SK-N-SH treated with all-trans-retinoic acid at 6 μM for 48 hours (cell line): ENCODE measurements around the gene GPR155.
A peak's percentile ranks its signal among the peaks of the same experiment; 100 is the strongest.

Source experiments
- ATAC-seq: fragments of 200-7000 bp; cut with Tn5 transposase; 3 replicates; pipeline ENCODE4 v1.9.1; 2020; ENCODE audit warnings: mild to moderate bottlenecking, moderate library complexity
- ARNTL ChIP-seq: fragments of 450-650 bp; formaldehyde crosslinking; IDR thresholded peaks from 2 replicates; pipeline ENCODE4 v1.5.0; 2020; ENCODE audit warnings: low read depth, mild to moderate bottlenecking, moderate library complexity, borderline replicate concordance
- BACH2 ChIP-seq: fragments of 250-450 bp; sonication (Bioruptor Pico); IDR thresholded peaks from 2 replicates; pipeline ENCODE4 v1.9.0; 2021; ENCODE audit warnings: mild to moderate bottlenecking, borderline replicate concordance
- CSDC2 ChIP-seq: fragments of 250-450 bp; sonication (Bioruptor Pico); IDR thresholded peaks from 2 replicates; pipeline ENCODE4 v1.5.0; 2020; ENCODE audit warnings: mild to moderate bottlenecking, moderate library complexity
- ESRRG ChIP-seq: fragments of 250-450 bp; sonication (Bioruptor Pico); IDR thresholded peaks from 2 replicates; pipeline ENCODE4 v1.6.1; 2021; ENCODE audit warnings: mild to moderate bottlenecking
- GLIS3 ChIP-seq: fragments of 250-450 bp; sonication (Bioruptor Pico); IDR thresholded peaks from 2 replicates; pipeline ENCODE4 v1.5.0; 2020; ENCODE audit warnings: mild to moderate bottlenecking, moderate library complexity
- ISL1 ChIP-seq: fragments of 250-450 bp; sonication (Bioruptor Pico); IDR thresholded peaks from 2 replicates; pipeline ENCODE4 v2.1.2; 2022; ENCODE audit warnings: mild to moderate bottlenecking, moderate library complexity
- OSR1 ChIP-seq: fragments of 250-450 bp; sonication (Bioruptor Pico); IDR thresholded peaks from 2 replicates; pipeline ENCODE4 v1.8.0; 2022; ENCODE audit warnings: moderate library complexity, mild to moderate bottlenecking, inconsistent platforms
- PATZ1 ChIP-seq: fragments of 250-450 bp; sonication (Bioruptor Pico); IDR thresholded peaks from 2 replicates; pipeline ENCODE4 v1.8.0; 2020; ENCODE audit warnings: mild to moderate bottlenecking, moderate library complexity, borderline replicate concordance
- POU6F1 ChIP-seq: fragments of 250-450 bp; sonication (Bioruptor Pico); IDR thresholded peaks from 2 replicates; pipeline ENCODE4 v1.8.0; 2021; ENCODE audit warnings: low read depth, mild to moderate bottlenecking, moderate library complexity, borderline replicate concordance
- RARB ChIP-seq: fragments of 250-450 bp; sonication (Bioruptor Pico); IDR thresholded peaks from 2 replicates; pipeline ENCODE4 v1.8.0; 2021; ENCODE audit warnings: mild to moderate bottlenecking, moderate library complexity
- SNAI2 ChIP-seq: fragments of 250-450 bp; sonication (Bioruptor Pico); IDR thresholded peaks from 2 replicates; pipeline ENCODE4 v1.5.0; 2020; ENCODE audit warnings: mild to moderate bottlenecking, moderate library complexity
- TCF4 ChIP-seq: fragments of 250-450 bp; sonication (Bioruptor Pico); IDR thresholded peaks from 2 replicates; pipeline ENCODE4 v1.8.0; 2021; ENCODE audit warnings: mild to moderate bottlenecking, moderate library complexity, borderline replicate concordance
- TOX ChIP-seq: fragments of 250-450 bp; sonication (Bioruptor Pico); IDR thresholded peaks from 2 replicates; pipeline ENCODE4 v1.8.0; 2021; ENCODE audit warnings: mild to moderate bottlenecking, moderate library complexity, borderline replicate concordance
- ZC3H10 ChIP-seq: fragments of 250-450 bp; sonication (Bioruptor Pico); IDR thresholded peaks from 2 replicates; pipeline ENCODE4 v1.5.1; 2021; ENCODE audit warnings: mild to moderate bottlenecking, moderate library complexity
- ZNF565 ChIP-seq: fragments of 450-650 bp; formaldehyde crosslinking; conservative IDR thresholded peaks from 2 replicates; pipeline ENCODE4 v1.5.0; 2020; ENCODE audit warnings: low read depth, mild to moderate bottlenecking, moderate library complexity
- ZNF70 ChIP-seq: fragments of 450-650 bp; formaldehyde crosslinking; IDR thresholded peaks from 2 replicates; pipeline ENCODE4 v1.5.0; 2020; ENCODE audit warnings: mild to moderate bottlenecking, moderate library complexity
- ZNF8 ChIP-seq: fragments of 450-650 bp; formaldehyde crosslinking; IDR thresholded peaks from 2 replicates; pipeline ENCODE4 v1.5.0; 2020; ENCODE audit warnings: mild to moderate bottlenecking, moderate library complexity
- TF ChIP-seq, protein P1 (sequence below): fragments of 250-450 bp; sonication (Bioruptor Pico); IDR thresholded peaks from 2 replicates; pipeline ENCODE4 v1.5.1; 2020; ENCODE audit warnings: low read depth, mild to moderate bottlenecking, moderate library complexity
- TF ChIP-seq, protein P2 (sequence below): fragments of 250-450 bp; sonication (Bioruptor Pico); IDR thresholded peaks from 2 replicates; pipeline ENCODE4 v1.5.0; 2020; ENCODE audit warnings: mild to moderate bottlenecking, moderate library complexity
- TF ChIP-seq, protein P3 (sequence below): fragments of 250-450 bp; sonication (Bioruptor Pico); IDR thresholded peaks from 2 replicates; pipeline ENCODE4 v1.5.1; 2021; ENCODE audit warnings: mild to moderate bottlenecking, moderate library complexity

GPR155 gene

GRCh38 chr2:174477759-174478158, 9.1 kb downstream of the GPR155 start (continued):
- TF ChIP-seq ARNTL (CRISPR knock-in tag): no peak
- TF ChIP-seq BACH2: no peak
- no peak for TF ChIP-seq RARB (CRISPR knock-in tag)
- TF ChIP-seq OSR1 (CRISPR knock-in tag): no peak
- TF ChIP-seq SNAI2 (CRISPR knock-in tag): no peak
- TF ChIP-seq GLIS3: no peak
- no peak for TF ChIP-seq ZNF70 (CRISPR knock-in tag)
- no peak for TF ChIP-seq TCF4 (CRISPR knock-in tag)

- ATAC-seq: no peak
- no peak for TF ChIP-seq POU6F1 (CRISPR knock-in tag)
- TF ChIP-seq, protein P1, sequence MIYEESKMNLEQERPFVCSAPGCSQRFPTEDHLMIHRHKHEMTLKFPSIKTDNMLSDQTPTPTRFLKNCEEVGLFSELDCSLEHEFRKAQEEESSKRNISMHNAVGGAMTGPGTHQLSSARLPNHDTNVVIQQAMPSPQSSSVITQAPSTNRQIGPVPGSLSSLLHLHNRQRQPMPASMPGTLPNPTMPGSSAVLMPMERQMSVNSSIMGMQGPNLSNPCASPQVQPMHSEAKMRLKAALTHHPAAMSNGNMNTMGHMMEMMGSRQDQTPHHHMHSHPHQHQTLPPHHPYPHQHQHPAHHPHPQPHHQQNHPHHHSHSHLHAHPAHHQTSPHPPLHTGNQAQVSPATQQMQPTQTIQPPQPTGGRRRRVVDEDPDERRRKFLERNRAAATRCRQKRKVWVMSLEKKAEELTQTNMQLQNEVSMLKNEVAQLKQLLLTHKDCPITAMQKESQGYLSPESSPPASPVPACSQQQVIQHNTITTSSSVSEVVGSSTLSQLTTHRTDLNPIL (CRISPR knock-in tag): no peak
- no peak for TF ChIP-seq TOX (CRISPR knock-in tag)
- no peak for TF ChIP-seq ESRRG
- TF ChIP-seq ARNTL (CRISPR knock-in tag): no peak
- no peak for TF ChIP-seq OSR1 (CRISPR knock-in tag)
- no peak for TF ChIP-seq ISL1 (CRISPR knock-in tag)
- no peak for TF ChIP-seq TCF4 (CRISPR knock-in tag)
- TF ChIP-seq BACH2: no peak
- TF ChIP-seq, protein P2, sequence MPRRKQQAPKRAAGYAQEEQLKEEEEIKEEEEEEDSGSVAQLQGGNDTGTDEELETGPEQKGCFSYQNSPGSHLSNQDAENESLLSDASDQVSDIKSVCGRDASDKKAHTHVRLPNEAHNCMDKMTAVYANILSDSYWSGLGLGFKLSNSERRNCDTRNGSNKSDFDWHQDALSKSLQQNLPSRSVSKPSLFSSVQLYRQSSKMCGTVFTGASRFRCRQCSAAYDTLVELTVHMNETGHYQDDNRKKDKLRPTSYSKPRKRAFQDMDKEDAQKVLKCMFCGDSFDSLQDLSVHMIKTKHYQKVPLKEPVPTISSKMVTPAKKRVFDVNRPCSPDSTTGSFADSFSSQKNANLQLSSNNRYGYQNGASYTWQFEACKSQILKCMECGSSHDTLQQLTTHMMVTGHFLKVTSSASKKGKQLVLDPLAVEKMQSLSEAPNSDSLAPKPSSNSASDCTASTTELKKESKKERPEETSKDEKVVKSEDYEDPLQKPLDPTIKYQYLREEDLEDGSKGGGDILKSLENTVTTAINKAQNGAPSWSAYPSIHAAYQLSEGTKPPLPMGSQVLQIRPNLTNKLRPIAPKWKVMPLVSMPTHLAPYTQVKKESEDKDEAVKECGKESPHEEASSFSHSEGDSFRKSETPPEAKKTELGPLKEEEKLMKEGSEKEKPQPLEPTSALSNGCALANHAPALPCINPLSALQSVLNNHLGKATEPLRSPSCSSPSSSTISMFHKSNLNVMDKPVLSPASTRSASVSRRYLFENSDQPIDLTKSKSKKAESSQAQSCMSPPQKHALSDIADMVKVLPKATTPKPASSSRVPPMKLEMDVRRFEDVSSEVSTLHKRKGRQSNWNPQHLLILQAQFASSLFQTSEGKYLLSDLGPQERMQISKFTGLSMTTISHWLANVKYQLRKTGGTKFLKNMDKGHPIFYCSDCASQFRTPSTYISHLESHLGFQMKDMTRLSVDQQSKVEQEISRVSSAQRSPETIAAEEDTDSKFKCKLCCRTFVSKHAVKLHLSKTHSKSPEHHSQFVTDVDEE (CRISPR knock-in tag): no peak
- no peak for TF ChIP-seq ZNF8 (CRISPR knock-in tag)
- TF ChIP-seq ZC3H10 (CRISPR knock-in tag): no peak
- TF ChIP-seq, protein P3, sequence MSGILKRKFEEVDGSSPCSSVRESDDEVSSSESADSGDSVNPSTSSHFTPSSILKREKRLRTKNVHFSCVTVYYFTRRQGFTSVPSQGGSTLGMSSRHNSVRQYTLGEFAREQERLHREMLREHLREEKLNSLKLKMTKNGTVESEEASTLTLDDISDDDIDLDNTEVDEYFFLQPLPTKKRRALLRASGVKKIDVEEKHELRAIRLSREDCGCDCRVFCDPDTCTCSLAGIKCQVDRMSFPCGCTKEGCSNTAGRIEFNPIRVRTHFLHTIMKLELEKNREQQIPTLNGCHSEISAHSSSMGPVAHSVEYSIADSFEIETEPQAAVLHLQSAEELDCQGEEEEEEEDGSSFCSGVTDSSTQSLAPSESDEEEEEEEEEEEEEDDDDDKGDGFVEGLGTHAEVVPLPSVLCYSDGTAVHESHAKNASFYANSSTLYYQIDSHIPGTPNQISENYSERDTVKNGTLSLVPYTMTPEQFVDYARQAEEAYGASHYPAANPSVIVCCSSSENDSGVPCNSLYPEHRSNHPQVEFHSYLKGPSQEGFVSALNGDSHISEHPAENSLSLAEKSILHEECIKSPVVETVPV (CRISPR knock-in tag): no peak
- TF ChIP-seq, all 23 proteins: peak for 0
Measured at GRCh38 chr2:174473796-174474195, 13.0 kb downstream of the GPR155 start.

DNA sequence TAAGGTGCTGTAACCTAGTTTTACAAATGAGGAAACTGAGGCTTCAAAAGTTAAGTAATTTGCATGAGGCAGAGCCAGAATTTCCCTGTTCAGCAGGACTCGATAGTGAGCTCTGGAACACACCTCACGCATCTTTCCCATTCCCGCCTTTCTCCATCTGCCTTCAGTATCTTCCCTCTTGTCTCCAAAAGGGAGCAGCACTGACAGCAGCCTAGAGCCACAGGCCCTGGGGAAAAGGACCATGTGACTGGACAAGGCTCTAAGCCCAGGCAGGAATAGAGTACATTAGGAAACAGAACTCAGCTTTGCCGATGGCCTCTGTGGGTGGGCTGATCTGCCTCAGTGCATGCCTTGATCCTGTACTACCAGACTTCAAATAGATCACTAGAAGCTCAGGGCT, 21.5 kb downstream of the GPR155 start:
- peak; percentile 22; the same call in 1 of the 3 replicates for ATAC-seq
- TF ChIP-seq ZC3H10 (CRISPR knock-in tag): no peak
- TF ChIP-seq CSDC2 (CRISPR knock-in tag): no peak
- TF ChIP-seq TCF4 (CRISPR knock-in tag): no peak
- TF ChIP-seq ZNF565 (CRISPR knock-in tag): no peak
- TF ChIP-seq ZNF8 (CRISPR knock-in tag): no peak
- TF ChIP-seq, protein P3 (CRISPR knock-in tag): no peak
- no peak for TF ChIP-seq ZNF70 (CRISPR knock-in tag)
- TF ChIP-seq POU6F1 (CRISPR knock-in tag): no peak
- no peak for TF ChIP-seq SNAI2 (CRISPR knock-in tag)
- no peak for TF ChIP-seq PATZ1 (CRISPR knock-in tag)
- no peak for TF ChIP-seq BACH2
